Lung (tissue), 12 donors: ENCODE measurements around the gene APBB2. TPM values are rescaled to one million over a fixed set of nuclear protein-coding genes. Genes with fewer than 3 reads are reported as not detected.
"Not testable (repeated sequence)": the region's sequence is repeated elsewhere in the genome, so short reads cannot be mapped to it uniquely, and the experiment has no call there.

Source experiments
- ATAC-seq: fragments of 200-7000 bp; cut with Tn5 transposase; one replicate; pipeline ENCODE4 v1.9.1; 2020; ENCODE audit warnings: moderate number of reproducible peaks; ENCODE audit not compliant: insufficient read depth, low FRiP score
- DNase-seq, 3 donors: peaks; one replicate each; pipeline ENCODE4 v3.0.0-alpha.2; 2013 to 2017
- H3K27ac ChIP-seq, 2 donors: one replicate each; pipeline ENCODE4 v1.5.1; 2013; ENCODE audit warnings: mild to moderate bottlenecking in 2 of 2, moderate library complexity in 2 of 2, control low read depth in 1 of 2, inconsistent platforms in 1 of 2, low read depth in 1 of 2, low read length in 1 of 2
- H3K27me3 ChIP-seq, 3 donors: one replicate each; pipeline ENCODE4 v1.5.1; 2013; ENCODE audit warnings: low read length in 2 of 3; ENCODE audit not compliant: control insufficient read depth in 3 of 3, insufficient read depth in 3 of 3
- H3K36me3 ChIP-seq, 4 donors: one replicate each; pipeline ENCODE4 v1.5.1; 2013; ENCODE audit warnings: low read length in 4 of 4, mild to moderate bottlenecking in 1 of 4, moderate library complexity in 1 of 4; ENCODE audit not compliant: control insufficient read depth in 4 of 4, insufficient read depth in 4 of 4
- H3K4me1 ChIP-seq, 5 donors: one replicate each; pipeline ENCODE4 v1.5.1; 2013; ENCODE audit warnings: low read length in 5 of 5, mild to moderate bottlenecking in 2 of 5, moderate library complexity in 1 of 5; ENCODE audit not compliant: control insufficient read depth in 5 of 5, insufficient read depth in 5 of 5
- H3K4me3 ChIP-seq: one replicate; pipeline ENCODE4 v1.5.1; 2013; ENCODE audit warnings: mild to moderate bottlenecking, control low read depth, moderate library complexity
- H3K9ac ChIP-seq, 2 donors: one replicate each; pipeline ENCODE4 v1.5.1; 2013; ENCODE audit warnings: low read length in 2 of 2, control low read depth in 1 of 2; ENCODE audit not compliant: insufficient read depth in 1 of 2
- H3K9me3 ChIP-seq, 4 donors: one replicate each; pipeline ENCODE4 v1.5.1; 2013; ENCODE audit warnings: low read length in 3 of 4, mild to moderate bottlenecking in 1 of 4, moderate library complexity in 1 of 4; ENCODE audit not compliant: control insufficient read depth in 4 of 4, insufficient read depth in 3 of 4
- CTCF ChIP-seq: IDR thresholded peaks from 2 replicates; pipeline ENCODE4 v1.5.1; 2012; ENCODE audit warnings: mild to moderate bottlenecking; ENCODE audit errors: control extremely low read depth, extremely low read depth
- WGBS, 2 donors: extraction: QIAGEN DNeasy Blood & Tissue Kit; methylation state at CpG; one replicate each; pipeline ENCODE4 v1.1.7; 2013; 5-methylcytosine and 5-hydroxymethylcytosine counted together
- polyA plus RNA-seq, 2 donors: library from polyadenylated mRNA; stranded (reverse); fragments of 200-250 nt; gene quantifications; one replicate each; pipeline ENCODE4 v1.2.1, GENCODE V29; 2013
- total RNA-seq, 2 donors: library from RNA; depleted of rRNA in 1 of 2; stranded (reverse); fragments of >200 nt in 1 of 2; gene quantifications; one replicate each; pipeline ENCODE4 v1.2.1, GENCODE V29; 2014 to 2021
- donor health status: control.
- donor health status: control.
- donor health status: Bipolar disorder and iron deficiency.
- donor health status: healthy.
- donor health status: DM: yes; HTN: yes; CAD: no.

Gene APBB2
- total and polyA plus RNA-seq, 4 donors, result 13.3 to 99.0 (median 40.4) TPM

GRCh38 chr4:40822420-40823166 is 391.7 kb downstream of the APBB2 start:
- DNase-seq, result no peak
- no peak for ATAC-seq
- WGBS, 2 donors, result 92 to 95% methylated on average over 8 of the region's 8 CpGs
- no peak for TF ChIP-seq CTCF
- no peaks in the 10 kb centered on the region for H3K4me1 ChIP-seq
- H3K9ac ChIP-seq, result no peak overlapping the region
- H3K27me3 ChIP-seq, result no peaks in the 10 kb centered on the region
- H3K27ac ChIP-seq, result no peak overlapping the region
- H3K9me3 ChIP-seq, result no peaks in the 10 kb centered on the region
- no peak overlapping the region for H3K4me3 ChIP-seq
- H3K36me3 ChIP-seq, result peaks cover 2 to 36% (median 20%) of the 10 kb centered on the region in 4 donors

- TF ChIP-seq CTCF, result no peak
- H3K4me3 ChIP-seq, result no peak overlapping the region
- no peaks in the 10 kb centered on the region for H3K9me3 ChIP-seq
- H3K36me3 ChIP-seq, result peaks cover 11 to 32% (median 20%) of the 10 kb centered on the region in 4 donors
- no peak overlapping the region for H3K27ac ChIP-seq
- no peak for DNase-seq
- H3K4me1 ChIP-seq, result no peaks in the 10 kb centered on the region
- H3K27me3 ChIP-seq, result no peaks in the 10 kb centered on the region
- 96 to 98% methylated on average over 11 of the region's 11 CpGs for WGBS, 2 donors
- H3K9ac ChIP-seq, result no peak overlapping the region
- ATAC-seq, result no peak
Measured at GRCh38 chr4:40820101-40820500, 394.2 kb downstream of the APBB2 start.

- H3K9ac ChIP-seq, H3K4me3 ChIP-seq, H3K4me1 ChIP-seq, ATAC-seq, DNase-seq, H3K9me3 ChIP-seq, H3K27me3 ChIP-seq, H3K27ac ChIP-seq: not testable (repeated sequence)
- H3K36me3 ChIP-seq, result peaks cover 16 to 24% (median 18%) of the 10 kb centered on the region in 4 donors
- WGBS, 2 donors, result 93 to 97% methylated on average over 6 of the region's 6 CpGs
Measured at GRCh38 chr4:40817157-40817556, 397.2 kb downstream of the APBB2 start.

- H3K4me1 ChIP-seq, result peaks cover 0 to 3% (median 0%) of the 10 kb centered on the region in 5 donors
- H3K9ac ChIP-seq, result no peak overlapping the region
- H3K9me3 ChIP-seq, result peaks cover 0 to 1% (median 0%) of the 10 kb centered on the region in 4 donors
- no peak for TF ChIP-seq CTCF
- no peak overlapping the region for H3K27ac ChIP-seq
- ATAC-seq (no peak), DNase-seq (no peak)
- 79 to 85% methylated on average over 2 of the region's 2 CpGs for WGBS, 2 donors
- peaks cover 9 to 18% (median 15%) of the 10 kb centered on the region in 4 donors for H3K36me3 ChIP-seq
- H3K4me3 ChIP-seq, result no peak overlapping the region
- no peaks in the 10 kb centered on the region for H3K27me3 ChIP-seq
Measured at GRCh38 chr4:40812856-40813255, 401.5 kb downstream of the APBB2 start.
